NCI-H1417 (cell line): ENCODE results near the gene EIPR1.
"Not testable (repeated sequence)": the region's sequence is repeated elsewhere in the genome, so short reads cannot be mapped to it uniquely, and the experiment has no call there.

Experiments
- DNase-seq, 3 experiments: peaks; one replicate each; lab custom pipeline; 2025; lab: John Stamatoyannopoulos, UW

Gene EIPR1

GRCh38 chr2:3357926-3358325 is 19.7 kb downstream of the EIPR1 start:
- DNase-seq, result no peak

GRCh38 chr2:3357446-3357845 is 20.2 kb downstream of the EIPR1 start:
- not testable (repeated sequence) for DNase-seq

GRCh38 chr2:3356799-3357198 is 20.8 kb downstream of the EIPR1 start:
- DNase-seq, result no peak

- no peak for DNase-seq
These were observed 21.6 kb downstream of the EIPR1 start for GRCh38 chr2:3355951-3356569.

GRCh38 chr2:3354986-3355385 is 22.6 kb downstream of the EIPR1 start:
- DNase-seq, result peak in 2 of 3 experiments; percentile 6 to 87

- DNase-seq, result peak; percentile 82 to 93 (median 89)
These were observed 28.4 kb downstream of the EIPR1 start for GRCh38 chr2:3349211-3349693.

GRCh38 chr2:3348767-3349166 is 28.9 kb downstream of the EIPR1 start:
- peak; percentile 75 to 89 (median 89) for DNase-seq

- no peak for DNase-seq
These were observed 32.0 kb downstream of the EIPR1 start for GRCh38 chr2:3345621-3346020.

GRCh38 chr2:3344897-3345296 is 32.7 kb downstream of the EIPR1 start:
- DNase-seq, result no peak

GRCh38 chr2:3343012-3343411 is 34.6 kb downstream of the EIPR1 start:
- no peak for DNase-seq

GRCh38 chr2:3342324-3342723 is 35.3 kb downstream of the EIPR1 start:
- no peak for DNase-seq

GRCh38 chr2:3341336-3341735 is 36.3 kb downstream of the EIPR1 start:
- no peak for DNase-seq

GRCh38 chr2:3340144-3340543 is 37.5 kb downstream of the EIPR1 start:
- DNase-seq, result no peak

- DNase-seq, result no peak
These were observed 39.3 kb downstream of the EIPR1 start for GRCh38 chr2:3338340-3338739.

GRCh38 chr2:3336844-3337243 is 40.8 kb downstream of the EIPR1 start:
- no peak for DNase-seq

- no peak for DNase-seq
These were observed 42.9 kb downstream of the EIPR1 start for GRCh38 chr2:3334392-3335345.

- DNase-seq, result no peak
These were observed 45.5 kb downstream of the EIPR1 start for GRCh38 chr2:3332133-3332532.

- DNase-seq, result no peak
These were observed 48.1 kb downstream of the EIPR1 start for GRCh38 chr2:3329491-3329890.

- no peak for DNase-seq
These were observed 50.7 kb downstream of the EIPR1 start for GRCh38 chr2:3326871-3327270.

GRCh38 chr2:3326182-3326537 is 51.5 kb downstream of the EIPR1 start:
- no peak for DNase-seq

- no peak for DNase-seq
These were observed 52.0 kb downstream of the EIPR1 start for GRCh38 chr2:3325458-3326181.
